GM06990 (cell line): ENCODE measurements around the gene FOXJ3.

Source experiments
- DNase-seq: peaks from one replicate; pipeline ENCODE4 v3.0.0-alpha.2; 2011; ENCODE audit not compliant: insufficient read length; ENCODE audit errors: extremely low read depth
- H3K27me3 ChIP-seq: replicated peaks from 2 replicates; pipeline ENCODE4 v1.6.0; 2011; ENCODE audit warnings: low read length; ENCODE audit not compliant: control insufficient read depth, insufficient read depth
- H3K36me3 ChIP-seq: 2 replicates; pipeline ENCODE4 v1.5.1; 2011; ENCODE audit warnings: low read length; ENCODE audit not compliant: control insufficient read depth, insufficient read depth
- H3K4me3 ChIP-seq: replicated peaks from 2 replicates; pipeline ENCODE4 v1.5.1; 2011; ENCODE audit warnings: low read depth, mild to moderate bottlenecking, control low read depth, low read length
- TF ChIP-seq, protein P1 (sequence below): IDR thresholded peaks from 2 replicates; pipeline ENCODE4 v1.5.1; 2011; ENCODE audit warnings: low read length, control low read depth, mild to moderate bottlenecking, inconsistent platforms; ENCODE audit not compliant: insufficient read depth, poor library complexity, severe bottlenecking

FOXJ3 gene

GRCh38 chr1:42170779-42171621, 164.0 kb downstream of the FOXJ3 start:
- H3K4me3 ChIP-seq, result no peak overlapping the region
- no peaks in the 10 kb centered on the region for H3K27me3 ChIP-seq
- H3K36me3 ChIP-seq, result no peaks in the 10 kb centered on the region
- no peak for DNase-seq
- TF ChIP-seq, protein P1, sequence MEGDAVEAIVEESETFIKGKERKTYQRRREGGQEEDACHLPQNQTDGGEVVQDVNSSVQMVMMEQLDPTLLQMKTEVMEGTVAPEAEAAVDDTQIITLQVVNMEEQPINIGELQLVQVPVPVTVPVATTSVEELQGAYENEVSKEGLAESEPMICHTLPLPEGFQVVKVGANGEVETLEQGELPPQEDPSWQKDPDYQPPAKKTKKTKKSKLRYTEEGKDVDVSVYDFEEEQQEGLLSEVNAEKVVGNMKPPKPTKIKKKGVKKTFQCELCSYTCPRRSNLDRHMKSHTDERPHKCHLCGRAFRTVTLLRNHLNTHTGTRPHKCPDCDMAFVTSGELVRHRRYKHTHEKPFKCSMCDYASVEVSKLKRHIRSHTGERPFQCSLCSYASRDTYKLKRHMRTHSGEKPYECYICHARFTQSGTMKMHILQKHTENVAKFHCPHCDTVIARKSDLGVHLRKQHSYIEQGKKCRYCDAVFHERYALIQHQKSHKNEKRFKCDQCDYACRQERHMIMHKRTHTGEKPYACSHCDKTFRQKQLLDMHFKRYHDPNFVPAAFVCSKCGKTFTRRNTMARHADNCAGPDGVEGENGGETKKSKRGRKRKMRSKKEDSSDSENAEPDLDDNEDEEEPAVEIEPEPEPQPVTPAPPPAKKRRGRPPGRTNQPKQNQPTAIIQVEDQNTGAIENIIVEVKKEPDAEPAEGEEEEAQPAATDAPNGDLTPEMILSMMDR, result no peak

- no peak for DNase-seq
- no peaks in the 10 kb centered on the region for H3K36me3 ChIP-seq
- H3K4me3 ChIP-seq, result no peak overlapping the region
- TF ChIP-seq, protein P1, result no peak
- no peaks in the 10 kb centered on the region for H3K27me3 ChIP-seq
Observed at GRCh38 chr1:42168763-42169162, 166.3 kb downstream of the FOXJ3 start.

DNA sequence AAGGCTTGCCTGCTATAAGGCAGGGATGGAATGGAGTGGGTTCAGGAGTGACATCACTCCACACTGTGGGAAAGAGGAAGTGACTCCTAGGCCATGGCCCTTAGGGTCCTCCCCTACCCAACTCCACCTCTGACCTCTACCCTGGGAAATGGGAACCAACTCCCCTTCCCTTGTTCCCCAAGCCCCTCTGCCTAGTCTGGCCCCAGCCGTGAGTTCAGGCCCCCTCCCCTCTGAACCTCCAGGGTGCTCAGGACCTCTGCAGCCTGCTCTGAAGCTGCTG, 166.7 kb downstream of the FOXJ3 start:
- DNase-seq, result no peak
- H3K36me3 ChIP-seq, result no peaks in the 10 kb centered on the region

DNA sequence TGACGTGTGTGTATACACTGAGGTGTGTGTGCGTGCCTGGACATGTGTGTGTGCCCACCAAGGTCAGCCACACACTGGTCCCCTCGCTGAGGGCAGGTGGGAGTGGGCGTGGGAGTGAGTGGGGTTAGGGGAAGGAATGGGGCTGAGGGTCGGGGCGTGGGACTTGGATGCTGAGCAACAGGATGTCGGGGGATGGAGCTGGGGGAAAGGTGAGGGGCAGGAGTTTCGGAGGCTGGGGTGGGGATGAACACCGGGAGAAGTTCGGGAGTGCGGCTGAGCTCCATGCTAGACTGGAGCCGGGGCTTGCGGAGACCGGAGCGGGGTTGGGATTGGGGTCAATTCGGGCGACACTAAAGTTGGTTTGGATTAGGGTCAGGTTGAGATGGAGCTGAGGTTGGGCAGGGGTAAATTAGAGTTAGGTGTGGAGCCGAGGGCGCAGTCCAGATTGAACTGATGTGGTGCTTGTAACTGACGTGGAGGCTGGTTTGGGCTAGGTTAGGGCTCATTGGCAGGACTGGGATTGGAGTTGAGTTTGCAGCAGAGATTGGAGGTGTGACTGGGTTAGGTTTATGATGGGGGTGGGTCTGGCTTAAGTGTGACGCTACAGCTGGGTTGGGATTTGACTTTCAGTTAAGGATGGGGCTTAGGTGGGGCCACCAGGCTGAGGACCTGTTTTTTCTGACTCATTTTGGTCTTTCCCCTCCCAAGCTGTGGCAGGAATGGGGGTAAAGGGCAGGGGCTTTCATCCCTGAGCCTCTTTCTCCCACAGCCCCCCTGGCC, 167.2 kb downstream of the FOXJ3 start:
- H3K36me3 ChIP-seq, result no peaks in the 10 kb centered on the region
- no peak overlapping the region for H3K4me3 ChIP-seq
- TF ChIP-seq, protein P1, result no peak
- no peaks in the 10 kb centered on the region for H3K27me3 ChIP-seq
- no peak for DNase-seq

More for the DNA sequence above, 166.7 kb downstream of the FOXJ3 start:
- no peak overlapping the region for H3K4me3 ChIP-seq
- TF ChIP-seq, protein P1, result no peak
- no peaks in the 10 kb centered on the region for H3K27me3 ChIP-seq

DNA sequence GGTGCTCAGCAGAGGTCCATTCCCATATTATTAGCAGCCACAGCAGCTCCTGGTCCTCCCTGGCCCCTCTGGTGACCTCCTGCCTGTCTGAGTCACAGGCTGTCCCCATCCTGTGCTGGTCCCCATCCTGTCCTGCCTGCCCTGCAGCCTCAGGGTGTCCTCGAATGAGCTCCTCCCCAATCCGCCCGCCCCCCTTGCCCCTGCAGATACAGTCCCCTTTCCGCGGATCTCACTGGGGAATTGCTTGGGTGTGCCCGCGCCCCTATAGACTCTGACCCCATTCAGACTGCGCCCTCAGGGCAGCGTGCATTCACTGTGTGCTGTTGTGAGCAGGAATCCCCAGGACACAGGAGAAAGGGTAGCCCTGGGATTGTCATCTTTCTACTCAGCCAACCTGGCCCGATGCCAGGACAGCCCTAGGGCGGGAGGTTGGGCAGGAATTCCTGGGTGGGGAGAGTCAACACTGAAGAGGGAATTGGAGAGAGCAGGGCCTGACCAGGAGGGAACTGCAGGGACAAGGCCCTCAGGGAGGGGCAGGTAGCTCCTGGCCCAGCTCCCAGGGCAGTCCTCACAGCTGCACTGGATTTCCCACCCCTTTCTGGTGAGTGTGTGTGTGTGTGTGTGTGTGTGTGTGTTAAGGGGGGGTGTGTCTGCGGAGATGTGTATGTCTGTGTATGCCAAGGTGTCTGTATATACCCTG, 169.4 kb downstream of the FOXJ3 start:
- Histone ChIP-seq H3K4me3 (no peak overlapping the region), H3K27me3 (no peaks in the 10 kb centered on the region), H3K36me3 (no peaks in the 10 kb centered on the region)
- TF ChIP-seq, protein P1, result no peak
- DNase-seq, result no peak
